TTC549 (cell line): Measurements from ENCODE around the gene CD300C.
A peak's percentile ranks its signal among the peaks of the same experiment; 100 is the strongest.
"Not testable (repeated sequence)": the region's sequence is repeated elsewhere in the genome, so short reads cannot be mapped to it uniquely, and the experiment has no call there.

Experiments
- FAIRE-seq: peaks from 2 replicates; lab custom pipeline; 2012; peaks lifted over from hg19 to GRCh38; lab: Jason Lieb, UNC

The CD300C gene

DNA sequence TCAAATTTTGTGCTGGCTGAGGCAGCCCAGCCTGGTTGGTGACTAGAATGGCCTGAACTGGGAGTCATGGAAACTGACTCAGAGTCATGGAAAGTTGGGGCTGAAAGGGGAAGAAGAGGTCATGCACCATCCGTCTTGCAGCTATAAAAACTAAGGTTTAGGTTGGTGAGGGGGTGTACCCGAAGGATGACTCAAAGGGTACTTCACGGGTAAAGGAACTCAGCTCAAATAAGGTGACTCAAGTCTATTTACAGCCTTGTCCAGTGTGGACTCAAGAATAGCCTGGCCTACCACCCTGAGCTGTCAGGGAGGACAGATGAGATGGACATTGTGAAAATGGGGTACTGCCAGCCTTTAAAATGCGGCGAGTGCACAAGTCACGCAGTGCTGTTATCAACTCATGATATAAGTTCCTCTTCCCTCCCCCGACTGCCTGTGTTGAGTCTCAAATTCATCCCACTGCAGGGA is 33.3 kb downstream of the CD300C start:
- no peak for FAIRE-seq

DNA sequence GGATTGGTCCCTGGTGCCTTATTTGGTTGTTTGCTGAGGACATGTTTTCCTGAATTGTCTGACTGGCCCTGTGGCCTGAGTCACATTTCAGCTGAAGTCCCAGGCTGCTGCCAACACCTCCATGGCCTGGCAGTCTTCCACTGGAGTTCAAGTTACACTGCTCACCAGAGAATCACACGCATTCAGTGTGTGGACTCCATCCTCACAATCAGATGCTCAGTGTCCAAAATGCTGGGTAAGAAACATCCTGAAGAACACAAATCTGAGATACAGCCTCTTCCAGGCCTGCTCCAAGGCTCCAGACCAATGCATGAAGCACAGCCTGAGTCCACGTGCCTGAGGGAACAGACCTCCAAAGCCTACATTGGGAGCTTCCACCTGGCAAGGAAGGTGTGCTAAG is 33.9 kb downstream of the CD300C start:
- no peak for FAIRE-seq

DNA sequence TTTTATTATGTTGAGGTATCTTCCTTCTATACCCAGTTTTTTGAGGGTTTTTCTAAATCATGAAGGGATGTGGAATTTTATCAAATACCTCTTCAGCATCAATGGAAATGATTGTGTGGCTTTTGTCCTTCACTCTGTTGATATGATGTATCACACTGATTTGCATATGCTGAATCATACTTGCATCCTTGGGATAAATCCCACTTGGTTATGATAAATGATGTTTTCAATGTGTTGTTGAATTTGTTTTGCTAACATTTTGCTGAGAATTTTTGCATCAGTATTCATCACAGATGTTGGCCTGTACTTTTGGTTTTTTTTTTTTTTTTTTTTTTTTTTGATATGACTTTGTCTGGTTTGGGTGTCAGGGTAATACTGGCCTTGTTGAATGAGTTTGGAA is 37.8 kb downstream of the CD300C start:
- FAIRE-seq, result no peak

DNA sequence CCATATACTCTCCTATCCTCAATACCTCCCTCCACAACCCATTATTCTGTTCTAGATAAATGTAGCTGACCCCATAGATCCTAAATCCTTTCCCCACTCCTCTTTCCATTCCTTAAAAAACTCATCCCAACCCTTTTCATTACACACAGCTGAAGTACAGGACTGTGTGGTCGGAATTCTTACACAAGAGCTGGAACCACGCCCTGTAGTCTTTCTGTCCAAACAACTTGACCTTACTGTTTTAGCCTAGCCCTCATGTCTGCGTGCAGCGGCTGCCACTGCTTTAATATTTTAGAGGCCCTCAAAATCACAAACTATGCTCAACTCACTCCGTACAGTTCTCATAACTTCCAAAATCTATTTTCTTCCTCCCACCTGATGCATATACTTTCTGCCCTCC is 42.0 kb downstream of the CD300C start:
- not testable (repeated sequence) for FAIRE-seq

DNA sequence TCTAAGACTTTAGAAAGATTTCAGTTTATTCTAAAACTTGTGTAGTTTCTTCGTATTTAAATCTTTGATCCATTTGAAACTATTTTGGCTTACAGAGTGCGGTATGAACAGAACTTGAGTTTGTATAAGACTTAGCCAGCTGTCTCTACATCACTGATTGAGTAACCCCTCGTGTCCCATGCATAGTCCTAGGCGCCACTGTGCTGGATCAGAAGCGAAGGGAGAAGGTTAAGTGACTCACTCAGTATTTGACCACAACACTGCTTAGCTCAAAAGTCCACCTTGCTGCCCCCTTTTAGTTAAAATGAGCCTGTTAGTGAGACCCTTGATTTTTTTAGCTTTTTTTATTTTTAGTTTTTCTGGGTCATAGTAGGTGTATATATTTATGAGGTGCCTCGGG is 43.1 kb downstream of the CD300C start:
- no peak for FAIRE-seq

DNA sequence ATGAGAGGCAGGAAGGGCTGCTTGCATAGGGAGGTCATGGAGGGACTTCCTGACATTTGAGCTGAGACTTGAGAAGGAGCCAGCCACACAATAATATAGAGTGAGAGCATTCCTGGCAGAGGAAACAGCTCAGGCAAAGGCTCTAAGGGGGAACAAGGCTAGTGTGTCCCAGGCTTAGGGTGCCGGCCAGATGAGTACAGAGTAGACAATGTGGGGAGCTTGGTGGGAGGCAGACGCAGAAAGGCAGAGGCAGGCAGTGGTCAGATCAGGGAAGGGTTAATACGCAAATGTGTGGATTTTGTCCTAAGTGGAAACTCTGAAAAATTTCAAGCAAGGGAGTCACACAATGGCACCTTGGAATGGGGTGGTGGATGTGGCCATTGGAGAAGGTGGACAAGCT is 45.9 kb downstream of the CD300C start:
- FAIRE-seq, result no peak

- no peak for FAIRE-seq
Measured at GRCh38 chr17:74497471-74497870, 48.4 kb downstream of the CD300C start.

- FAIRE-seq, result peak; percentile 7
Measured at GRCh38 chr17:74493331-74493833, 52.5 kb downstream of the CD300C start.

DNA sequence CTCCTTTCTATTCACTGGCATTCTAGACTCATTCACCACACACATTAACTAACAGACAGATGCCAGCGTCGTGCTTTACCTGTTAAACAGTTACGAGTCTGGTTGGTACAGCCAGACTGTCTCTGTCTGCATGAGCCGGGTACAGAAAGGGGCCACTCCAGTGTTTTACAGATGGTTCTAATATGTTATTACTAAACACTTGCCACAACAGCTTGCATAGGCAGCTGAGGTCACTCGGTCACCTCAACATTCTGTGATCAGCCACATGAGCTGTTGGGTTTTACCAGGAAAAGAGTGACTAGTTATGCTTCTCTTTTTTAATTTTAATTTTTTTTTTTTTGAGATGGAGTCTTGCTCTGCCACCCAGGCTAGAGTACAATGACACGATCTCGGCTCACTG is 54.3 kb downstream of the CD300C start:
- FAIRE-seq, result no peak
